OCI-LY1 (cell line): ENCODE measurements around the gene SDR42E1.
A peak's percentile ranks its signal among the peaks of the same experiment; 100 is the strongest.

ENCODE experiments used
- H2AFZ ChIP-seq: fragments of 200-600 bp; sonication (generic), shearing (Covaris generic); 2 replicates; pipeline ENCODE4 v1.6.0; 2014; ENCODE audit warnings: antibody characterized with exemption, mild to moderate bottlenecking, low read length
- H3F3A ChIP-seq: fragments of 200-600 bp; sonication (generic), shearing (Covaris generic); 2 replicates; pipeline ENCODE4 v1.6.0; 2014; ENCODE audit warnings: mild to moderate bottlenecking, antibody characterized with exemption, low read length, moderate library complexity; ENCODE audit not compliant: insufficient read depth
- H3K27ac ChIP-seq: fragments of 200-600 bp; sonication (generic); 2 replicates; pipeline ENCODE4 v1.5.1; 2014; ENCODE audit warnings: low read length, mixed run types, mild to moderate bottlenecking, low read depth; ENCODE audit not compliant: poor library complexity, severe bottlenecking
- H3K27me3 ChIP-seq: fragments of 200-600 bp; sonication (generic); 2 replicates; pipeline ENCODE4 v1.6.0; 2014; ENCODE audit warnings: antibody characterized with exemption, mild to moderate bottlenecking, low read length, moderate library complexity; ENCODE audit not compliant: insufficient read depth
- H3K36me3 ChIP-seq: fragments of 200-600 bp; sonication (generic); 2 replicates; pipeline ENCODE4 v1.6.1; 2014; ENCODE audit warnings: mild to moderate bottlenecking, antibody characterized with exemption, low read length, moderate library complexity, mixed read lengths; ENCODE audit not compliant: insufficient read depth
- H3K4me1 ChIP-seq: fragments of 200-600 bp; sonication (generic); 2 replicates; pipeline ENCODE4 v1.5.1; 2014; ENCODE audit warnings: mild to moderate bottlenecking, low read length, moderate library complexity; ENCODE audit not compliant: insufficient read depth, severe bottlenecking
- H3K4me2 ChIP-seq: fragments of 200-600 bp; sonication (generic), shearing (Covaris generic); 2 replicates; pipeline ENCODE4 v1.6.1; 2014; ENCODE audit warnings: low read length
- H3K4me3 ChIP-seq: fragments of 200-600 bp; sonication (generic); 2 replicates; pipeline ENCODE4 v1.5.1; 2014; ENCODE audit warnings: low read length, low read depth, mild to moderate bottlenecking, mixed read lengths; ENCODE audit not compliant: poor library complexity, severe bottlenecking
- H3K79me2 ChIP-seq: fragments of 200-600 bp; shearing (Covaris generic); 2 replicates; pipeline ENCODE4 v1.6.1; 2016; ENCODE audit warnings: mixed run types, low read length, mixed read lengths; ENCODE audit not compliant: insufficient read depth
- H3K9ac ChIP-seq: fragments of 200-600 bp; sonication (generic), shearing (Covaris generic); 2 replicates; pipeline ENCODE4 v1.6.1; 2014; ENCODE audit warnings: mild to moderate bottlenecking, low read length, mixed read lengths
- H3K9me2 ChIP-seq: fragments of 200-600 bp; sonication (generic), shearing (Covaris generic); 2 replicates; pipeline ENCODE4 v1.6.1; 2014; ENCODE audit warnings: low read depth, mild to moderate bottlenecking, low read length, mixed read lengths
- H3K9me3 ChIP-seq: fragments of 200-600 bp; shearing (Covaris generic); 2 replicates; pipeline ENCODE4 v1.6.1; 2014; ENCODE audit warnings: low read length, mixed read lengths
- H4K20me1 ChIP-seq: fragments of 200-600 bp; sonication (generic), shearing (Covaris generic); 2 replicates; pipeline ENCODE4 v1.6.0; 2016; ENCODE audit warnings: mild to moderate bottlenecking, low read length; ENCODE audit not compliant: insufficient read depth
- CTCF ChIP-seq: fragments of 200-600 bp; sonication (generic), shearing (Covaris generic); IDR thresholded peaks from 2 replicates; pipeline ENCODE4 v1.5.1; 2017; ENCODE audit warnings: mild to moderate bottlenecking, antibody characterized with exemption, low read length, moderate library complexity, mixed read lengths
- EZH2 ChIP-seq: fragments of 200-600 bp; sonication (generic), shearing (Covaris generic); IDR thresholded peaks from 2 replicates; pipeline ENCODE4 v1.8.0; 2017; ENCODE audit warnings: borderline replicate concordance, mixed run types, mild to moderate bottlenecking, antibody characterized with exemption, low read length, moderate library complexity, mixed read lengths

SDR42E1 gene

GRCh38 chr16:81942007-81942601 is 69.2 kb downstream of the SDR42E1 start:
- Histone ChIP-seq H3K4me1 (no peaks in the 10 kb centered on the region), H3K27me3 (no peaks in the 10 kb centered on the region), H3F3A (no peaks in the 10 kb centered on the region), H3K9me3 (no peaks in the 10 kb centered on the region), H3K4me2 (no peak overlapping the region), H2AFZ (no peak overlapping the region), H3K27ac (no peak overlapping the region), H3K9me2 (no peaks in the 10 kb centered on the region), H4K20me1 (no peaks in the 10 kb centered on the region; the same call in 1 of the 2 replicates), H3K79me2 (no peaks in the 10 kb centered on the region), H3K4me3 (no peak overlapping the region), H3K9ac (no peak overlapping the region), H3K36me3 (peaks cover 100% of the 10 kb centered on the region)
- TF ChIP-seq CTCF (no peak), EZH2 (no peak)

GRCh38 chr16:81940781-81941560 is 70.3 kb downstream of the SDR42E1 start:
- no peaks in the 10 kb centered on the region for H3K9me3 ChIP-seq
- H3K27me3 ChIP-seq = no peaks in the 10 kb centered on the region
- H3K9me2 ChIP-seq = no peaks in the 10 kb centered on the region
- no peaks in the 10 kb centered on the region for H3K4me1 ChIP-seq
- H3K79me2 ChIP-seq = no peaks in the 10 kb centered on the region
- H4K20me1 ChIP-seq = no peaks in the 10 kb centered on the region; the same call in 1 of the 2 replicates
- no peak overlapping the region for H3K27ac ChIP-seq
- no peaks in the 10 kb centered on the region for H3F3A ChIP-seq
- no peak overlapping the region for H2AFZ ChIP-seq
- no peak overlapping the region for H3K9ac ChIP-seq
- no peak overlapping the region for H3K4me2 ChIP-seq
- peaks cover 100% of the 10 kb centered on the region for H3K36me3 ChIP-seq
- peak; percentile 16; the same call in 1 of the 2 replicates for TF ChIP-seq CTCF
- no peak for TF ChIP-seq EZH2
- no peak overlapping the region for H3K4me3 ChIP-seq

- Histone ChIP-seq H3K9ac (no peak overlapping the region), H3K9me2 (no peaks in the 10 kb centered on the region), H3K4me3 (no peak overlapping the region), H3K79me2 (no peaks in the 10 kb centered on the region), H3F3A (no peaks in the 10 kb centered on the region), H4K20me1 (no peaks in the 10 kb centered on the region; the same call in 1 of the 2 replicates), H3K4me1 (no peaks in the 10 kb centered on the region), H3K9me3 (no peaks in the 10 kb centered on the region), H3K36me3 (peaks cover 100% of the 10 kb centered on the region), H2AFZ (no peak overlapping the region), H3K4me2 (no peak overlapping the region), H3K27ac (no peak overlapping the region), H3K27me3 (no peaks in the 10 kb centered on the region)
- no peak for TF ChIP-seq CTCF
- TF ChIP-seq EZH2 = no peak
These were observed 71.9 kb downstream of the SDR42E1 start for GRCh38 chr16:81939164-81940056.
